Sigmoid colon (tissue), 7 donors: Measurements from ENCODE around the gene NUCB2. TPM values are rescaled to one million over a fixed set of nuclear protein-coding genes. Genes with fewer than 3 reads are reported as not detected.

ENCODE experiments used
- DNase-seq: peaks from one replicate; pipeline ENCODE4 v3.0.0-alpha.2; 2019
- H3K27ac ChIP-seq, 4 donors: fragments of 200-600 bp; sonication (generic); one replicate each; pipeline ENCODE4 v1.5.1; 2016 to 2019; ENCODE audit warnings: mild to moderate bottlenecking in 1 of 4
- H3K27me3 ChIP-seq, 3 donors: fragments of 200-600 bp; sonication (generic); one replicate each; pipeline ENCODE4 v1.5.1; 2019; ENCODE audit warnings: mild to moderate bottlenecking in 1 of 3
- H3K36me3 ChIP-seq, 4 donors: fragments of 200-600 bp; sonication (generic); one replicate each; pipeline ENCODE4 v1.5.1; 2016 to 2019
- H3K4me1 ChIP-seq, 4 donors: fragments of 200-600 bp; sonication (generic); one replicate each; pipeline ENCODE4 v1.5.1; 2017 to 2019
- H3K4me3 ChIP-seq, 4 donors: fragments of 200-600 bp; sonication (generic); one replicate each; pipeline ENCODE4 v1.5.1; 2017 to 2019; ENCODE audit warnings: mild to moderate bottlenecking in 2 of 4, moderate library complexity in 1 of 4
- H3K9me3 ChIP-seq, 4 donors: fragments of 200-600 bp in 3 of 4; sonication (generic) in 3 of 4; one replicate each; pipeline versions ENCODE4 v1.5.1 to v1.6.1; 2013 to 2019
- CTCF ChIP-seq, 4 experiments: fragments of 450-650 bp in 3 of 4; fragments of 200-600 bp in 1 of 4; IDR thresholded peaks; one replicate each; pipeline ENCODE4 v1.5.1; 2016 to 2019; ENCODE audit warnings: antibody characterized with exemption in 4 of 4, mild to moderate bottlenecking in 3 of 4, moderate library complexity in 2 of 4
- EP300 ChIP-seq, 4 donors: sonication (generic); formaldehyde crosslinking; IDR thresholded peaks; one replicate each; pipeline ENCODE4 v1.6.1; 2017; ENCODE audit warnings: antibody characterized with exemption in 4 of 4
- POLR2A ChIP-seq, 2 donors: fragments of 450-650 bp; IDR thresholded peaks; one replicate each; pipeline ENCODE4 v1.6.1; 2016; ENCODE audit warnings: antibody characterized with exemption in 2 of 2, mild to moderate bottlenecking in 2 of 2, moderate library complexity in 2 of 2
- POLR2AphosphoS5 ChIP-seq, 4 donors: sonication (generic); formaldehyde crosslinking; IDR thresholded peaks; one replicate each; pipeline ENCODE4 v1.6.1; 2017; ENCODE audit warnings: antibody characterized with exemption in 4 of 4
- WGBS, 2 donors: extraction: QIAGEN DNeasy Blood & Tissue Kit; methylation state at CpG; one replicate each; pipeline ENCODE4 v1.1.7; 2013; 5-methylcytosine and 5-hydroxymethylcytosine counted together
- intact Hi-C: fragments of 100-400 bp; cut with DNase I; formaldehyde crosslinking; loops from one replicate; pipeline ENCODE4 v1.15.1; 2023
- polyA plus RNA-seq, 3 donors: library from polyadenylated mRNA; stranded (reverse); fragments of 200-250 nt; gene quantifications; one replicate each; pipeline ENCODE4 v1.2.3, GENCODE V29; 2013
- total RNA-seq, 4 donors: library from RNA; depleted of rRNA; stranded (reverse); fragments of >200 nt; gene quantifications; one replicate each; pipeline ENCODE4 v1.1.0, GENCODE V29; 2016
- donor health status: healthy with polysubstance abuse.
- donor health status: Bipolar disorder and iron deficiency.
- donor health status: healthy.

NUCB2 gene
- total and polyA plus RNA-seq, 7 donors = 19.8 to 68.3 (median 39.2) TPM

- 84 to 98% methylated on average over 1 of the region's 1 CpG for WGBS, 2 donors
- H3K4me3 ChIP-seq = no peak overlapping the region
- no peak for DNase-seq
- intact Hi-C loops = no loop called here
- H3K36me3 ChIP-seq = peaks cover 0 to 70% (median 16%) of the 10 kb centered on the region in 4 donors
- H3K27ac ChIP-seq = no peak overlapping the region
- TF ChIP-seq EP300 (IDR thresholded peaks at IDR 0.05) (no peak), CTCF (IDR thresholded peaks at IDR 0.05) (no peak), POLR2AphosphoS5 (IDR thresholded peaks at IDR 0.05) (no peak), POLR2A (IDR thresholded peaks at IDR 0.05) (no peak)
- no peaks in the 10 kb centered on the region for H3K27me3 ChIP-seq
- H3K4me1 ChIP-seq = no peaks in the 10 kb centered on the region
- H3K9me3 ChIP-seq = no peaks in the 10 kb centered on the region
These were observed 38.4 kb downstream of the NUCB2 start for GRCh38 chr11:17314904-17315426.

DNA sequence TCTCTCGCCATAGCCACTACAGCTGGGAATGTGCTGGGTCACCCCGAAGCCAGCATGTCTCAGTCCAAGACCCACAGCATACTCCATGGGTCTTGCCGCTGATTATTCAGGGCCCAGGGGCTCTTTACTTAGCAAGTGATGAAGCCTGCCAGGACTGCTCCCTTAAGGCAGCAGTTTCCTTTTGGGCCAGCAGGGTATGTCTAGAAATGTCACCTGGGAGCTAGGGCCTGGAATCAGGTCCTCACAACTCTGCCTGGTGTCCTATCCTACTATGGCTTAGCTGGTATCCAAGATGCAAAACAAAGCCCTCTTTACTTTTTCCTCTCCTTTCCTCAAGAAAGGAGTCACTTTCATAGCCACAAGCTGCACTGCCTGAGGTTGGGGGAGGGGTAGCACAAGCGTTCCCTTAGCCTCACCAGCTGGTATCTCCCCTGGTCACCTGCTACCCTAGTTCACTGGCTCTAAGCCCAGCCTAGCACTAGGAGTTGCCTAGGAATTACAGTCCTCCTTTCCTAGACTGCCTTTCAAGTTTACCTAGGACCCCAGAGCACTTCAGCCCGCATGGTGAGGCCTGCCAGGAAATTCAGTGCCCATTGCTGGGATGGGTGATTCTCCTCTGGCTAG lies 52.4 kb downstream of the NUCB2 start:
- Histone ChIP-seq H3K27me3 (no peaks in the 10 kb centered on the region), H3K36me3 (peaks cover 0 to 20% (median 2%) of the 10 kb centered on the region in 4 donors), H3K4me3 (no peak overlapping the region), H3K9me3 (no peaks in the 10 kb centered on the region), H3K4me1 (no peaks in the 10 kb centered on the region), H3K27ac (no peak overlapping the region)
- no peak for DNase-seq
- intact Hi-C loops = no loop called here
- no peak for TF ChIP-seq POLR2A (IDR thresholded peaks at IDR 0.05)
- no peak for TF ChIP-seq EP300 (IDR thresholded peaks at IDR 0.05)
- TF ChIP-seq POLR2AphosphoS5 (IDR thresholded peaks at IDR 0.05) = no peak
- TF ChIP-seq CTCF (IDR thresholded peaks at IDR 0.05) = no peak
- 88 to 92% methylated on average over 5 of the region's 5 CpGs for WGBS, 2 donors

GRCh38 chr11:17331669-17332068 lies 55.1 kb downstream of the NUCB2 start:
- H3K36me3 ChIP-seq = peaks cover 0 to 32% (median 2%) of the 10 kb centered on the region in 4 donors
- intact Hi-C loops = no loop called here
- no peaks in the 10 kb centered on the region for H3K4me1 ChIP-seq
- no peak for DNase-seq
- H3K9me3 ChIP-seq = no peaks in the 10 kb centered on the region
- no peak overlapping the region for H3K4me3 ChIP-seq
- WGBS, 2 donors = 14 to 56% methylated on average over 2 of the region's 2 CpGs
- TF ChIP-seq POLR2AphosphoS5 (IDR thresholded peaks at IDR 0.05) = no peak
- no peak for TF ChIP-seq CTCF (IDR thresholded peaks at IDR 0.05)
- TF ChIP-seq EP300 (IDR thresholded peaks at IDR 0.05) = no peak
- TF ChIP-seq POLR2A (IDR thresholded peaks at IDR 0.05) = no peak
- H3K27me3 ChIP-seq = no peaks in the 10 kb centered on the region
- no peak overlapping the region for H3K27ac ChIP-seq

DNA sequence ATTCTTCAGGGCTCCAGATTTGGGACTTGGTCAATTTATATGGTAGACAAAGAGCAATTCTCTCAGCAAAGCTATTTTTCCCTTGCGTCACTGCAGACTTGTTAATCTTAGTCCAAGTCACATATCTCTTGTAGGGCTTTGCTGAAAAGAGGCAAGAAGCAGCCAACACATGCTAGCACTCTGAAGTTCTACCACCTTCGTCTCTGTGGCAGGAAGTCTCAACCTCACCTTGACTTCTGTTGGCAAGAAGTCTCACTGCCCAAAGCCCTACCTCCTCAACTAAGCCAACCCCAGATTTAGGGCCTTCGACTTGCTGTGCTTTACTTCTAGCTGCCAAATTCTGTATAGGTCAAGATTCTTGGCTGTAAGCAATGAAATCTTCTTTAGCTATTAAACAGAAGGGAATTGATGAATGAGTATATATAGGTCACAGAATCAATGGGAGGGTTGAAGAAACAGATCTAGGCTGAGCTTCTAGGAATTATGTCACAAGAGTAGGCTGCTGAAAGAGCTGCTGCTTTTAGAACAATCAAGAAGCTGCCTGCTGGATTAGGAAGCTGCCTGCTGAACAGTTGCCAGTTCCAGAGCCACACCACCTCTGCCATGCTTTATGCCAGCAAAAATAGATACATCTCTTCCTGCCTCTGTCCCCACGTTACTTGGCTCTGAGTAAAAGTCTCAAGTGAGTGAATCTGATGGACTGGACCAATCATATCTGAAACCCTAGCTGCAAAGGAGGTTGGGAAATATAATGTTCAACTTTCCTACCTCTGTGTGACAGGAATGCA lies 57.5 kb downstream of the NUCB2 start:
- 79 to 94% methylated on average over 4 of the region's 4 CpGs for WGBS, 2 donors
- intact Hi-C loops = no loop called here
- no peaks in the 10 kb centered on the region for H3K27me3 ChIP-seq
- no peak overlapping the region for H3K27ac ChIP-seq
- no peaks in the 10 kb centered on the region for H3K9me3 ChIP-seq
- TF ChIP-seq EP300 (IDR thresholded peaks at IDR 0.05) = no peak
- TF ChIP-seq POLR2A (IDR thresholded peaks at IDR 0.05) = no peak
- no peak for TF ChIP-seq CTCF (IDR thresholded peaks at IDR 0.05)
- DNase-seq = no peak
- no peaks in the 10 kb centered on the region for H3K4me1 ChIP-seq
- peaks cover 0 to 35% (median 0%) of the 10 kb centered on the region in 4 donors for H3K36me3 ChIP-seq
- no peak overlapping the region for H3K4me3 ChIP-seq
